Breast epithelium (tissue), 4 donors: Measurements from ENCODE around the gene SPATA2. TPM values are rescaled to one million over a fixed set of nuclear protein-coding genes. Genes with fewer than 3 reads are reported as not detected.
A peak's percentile ranks its signal among the peaks of the same experiment; 100 is the strongest.

Source experiments
- DNase-seq, 2 donors: peaks; one replicate each; pipeline ENCODE4 v3.0.0-alpha.2; 2019; ENCODE audit warnings: low spot score in 2 of 2
- H3K27ac ChIP-seq, 2 donors: fragments of 200-600 bp; sonication (generic) in 1 of 2; one replicate each; pipeline ENCODE4 v1.5.1; 2016 to 2019; ENCODE audit warnings: mild to moderate bottlenecking in 1 of 2
- H3K27me3 ChIP-seq, 2 donors: fragments of 200-600 bp; sonication (generic) in 1 of 2; one replicate each; pipeline versions ENCODE4 v1.5.1 to v1.6.0; 2017 to 2019; ENCODE audit warnings: control low read depth in 1 of 2, mild to moderate bottlenecking in 1 of 2
- H3K36me3 ChIP-seq: fragments of 200-600 bp; one replicate; pipeline ENCODE4 v1.5.1; 2019
- H3K4me1 ChIP-seq, 2 donors: fragments of 200-600 bp; sonication (generic); one replicate each; pipeline ENCODE4 v1.5.1; 2016 to 2019; ENCODE audit warnings: control low read depth in 1 of 2
- H3K4me3 ChIP-seq, 3 donors: fragments of 200-600 bp; sonication (generic); 1 replicate in 2 of 3; 2 replicates in 1 of 3; pipeline ENCODE4 v1.5.1; 2016 to 2019; ENCODE audit warnings: mild to moderate bottlenecking in 3 of 3, moderate library complexity in 2 of 3
- H3K9me3 ChIP-seq, 2 donors: fragments of 200-600 bp; sonication (generic) in 1 of 2; one replicate each; pipeline ENCODE4 v1.5.1; 2016 to 2019; ENCODE audit warnings: control low read depth in 1 of 2
- POLR2A ChIP-seq: fragments of 450-650 bp; IDR thresholded peaks from one replicate; pipeline ENCODE4 v1.6.1; 2016; ENCODE audit warnings: antibody characterized with exemption, mild to moderate bottlenecking, moderate library complexity
- POLR2AphosphoS5 ChIP-seq, 3 donors: sonication (generic); formaldehyde crosslinking; IDR thresholded peaks; one replicate each; pipeline ENCODE4 v1.6.1; 2017; ENCODE audit warnings: antibody characterized with exemption in 3 of 3
- intact Hi-C: fragments of 100-400 bp; cut with DNase I; formaldehyde crosslinking; loops from one replicate; pipeline ENCODE4 v1.15.1; 2023; ENCODE audit warnings: low total_unique reads
- total RNA-seq, 3 donors: library from RNA; depleted of rRNA; stranded (reverse); fragments of >200 nt; gene quantifications; one replicate each; pipeline ENCODE4 v1.1.0, GENCODE V29; 2016
- TF ChIP-seq, protein P1 (sequence below), 3 donors: fragments of 450-650 bp; IDR thresholded peaks; one replicate each; pipeline ENCODE4 v1.5.1; 2016 to 2017; ENCODE audit warnings: antibody characterized with exemption in 3 of 3, mild to moderate bottlenecking in 3 of 3, moderate library complexity in 3 of 3

Gene SPATA2
- total RNA-seq, 3 donors from 2014 or later = 1.8 to 4.6 (median 4.0) TPM

GRCh38 chr20:49906615-49907154 is 8.6 kb downstream of the SPATA2 start:
- Histone ChIP-seq H3K4me3 (no peak overlapping the region), H3K9me3 (no peaks in the 10 kb centered on the region), H3K27me3 (no peaks in the 10 kb centered on the region), H3K4me1 (no peaks in the 10 kb centered on the region), H3K27ac (no peak overlapping the region), H3K36me3 (no peaks in the 10 kb centered on the region)
- intact Hi-C loops = no loop called here
- DNase-seq = peak in 1 of 2 donors; percentile 20
- TF ChIP-seq POLR2AphosphoS5 (IDR thresholded peaks at IDR 0.05) = no peak
- no peak for TF ChIP-seq POLR2A
- TF ChIP-seq, protein P1, sequence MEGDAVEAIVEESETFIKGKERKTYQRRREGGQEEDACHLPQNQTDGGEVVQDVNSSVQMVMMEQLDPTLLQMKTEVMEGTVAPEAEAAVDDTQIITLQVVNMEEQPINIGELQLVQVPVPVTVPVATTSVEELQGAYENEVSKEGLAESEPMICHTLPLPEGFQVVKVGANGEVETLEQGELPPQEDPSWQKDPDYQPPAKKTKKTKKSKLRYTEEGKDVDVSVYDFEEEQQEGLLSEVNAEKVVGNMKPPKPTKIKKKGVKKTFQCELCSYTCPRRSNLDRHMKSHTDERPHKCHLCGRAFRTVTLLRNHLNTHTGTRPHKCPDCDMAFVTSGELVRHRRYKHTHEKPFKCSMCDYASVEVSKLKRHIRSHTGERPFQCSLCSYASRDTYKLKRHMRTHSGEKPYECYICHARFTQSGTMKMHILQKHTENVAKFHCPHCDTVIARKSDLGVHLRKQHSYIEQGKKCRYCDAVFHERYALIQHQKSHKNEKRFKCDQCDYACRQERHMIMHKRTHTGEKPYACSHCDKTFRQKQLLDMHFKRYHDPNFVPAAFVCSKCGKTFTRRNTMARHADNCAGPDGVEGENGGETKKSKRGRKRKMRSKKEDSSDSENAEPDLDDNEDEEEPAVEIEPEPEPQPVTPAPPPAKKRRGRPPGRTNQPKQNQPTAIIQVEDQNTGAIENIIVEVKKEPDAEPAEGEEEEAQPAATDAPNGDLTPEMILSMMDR (IDR thresholded peaks at IDR 0.05) = no peak

GRCh38 chr20:49906101-49906604 is 9.2 kb downstream of the SPATA2 start:
- H3K27ac ChIP-seq = no peak overlapping the region
- no peaks in the 10 kb centered on the region for H3K9me3 ChIP-seq
- intact Hi-C loops = no loop called here
- H3K27me3 ChIP-seq = no peaks in the 10 kb centered on the region
- no peak for DNase-seq
- H3K4me3 ChIP-seq = no peak overlapping the region
- H3K4me1 ChIP-seq = no peaks in the 10 kb centered on the region
- no peak for TF ChIP-seq POLR2AphosphoS5 (IDR thresholded peaks at IDR 0.05)
- TF ChIP-seq, protein P1 (IDR thresholded peaks at IDR 0.05) = no peak
- TF ChIP-seq POLR2A = no peak
- H3K36me3 ChIP-seq = no peaks in the 10 kb centered on the region

GRCh38 chr20:49905415-49906091 is 9.8 kb downstream of the SPATA2 start:
- Histone ChIP-seq H3K27ac (no peak overlapping the region), H3K36me3 (no peaks in the 10 kb centered on the region), H3K27me3 (no peaks in the 10 kb centered on the region), H3K4me3 (no peak overlapping the region), H3K9me3 (no peaks in the 10 kb centered on the region), H3K4me1 (no peaks in the 10 kb centered on the region)
- TF ChIP-seq POLR2AphosphoS5 (IDR thresholded peaks at IDR 0.05) (no peak), POLR2A (no peak)
- TF ChIP-seq, protein P1 (IDR thresholded peaks at IDR 0.05) = no peak
- peak in 1 of 2 donors; percentile 19 for DNase-seq
- intact Hi-C loops = no loop called here

DNA sequence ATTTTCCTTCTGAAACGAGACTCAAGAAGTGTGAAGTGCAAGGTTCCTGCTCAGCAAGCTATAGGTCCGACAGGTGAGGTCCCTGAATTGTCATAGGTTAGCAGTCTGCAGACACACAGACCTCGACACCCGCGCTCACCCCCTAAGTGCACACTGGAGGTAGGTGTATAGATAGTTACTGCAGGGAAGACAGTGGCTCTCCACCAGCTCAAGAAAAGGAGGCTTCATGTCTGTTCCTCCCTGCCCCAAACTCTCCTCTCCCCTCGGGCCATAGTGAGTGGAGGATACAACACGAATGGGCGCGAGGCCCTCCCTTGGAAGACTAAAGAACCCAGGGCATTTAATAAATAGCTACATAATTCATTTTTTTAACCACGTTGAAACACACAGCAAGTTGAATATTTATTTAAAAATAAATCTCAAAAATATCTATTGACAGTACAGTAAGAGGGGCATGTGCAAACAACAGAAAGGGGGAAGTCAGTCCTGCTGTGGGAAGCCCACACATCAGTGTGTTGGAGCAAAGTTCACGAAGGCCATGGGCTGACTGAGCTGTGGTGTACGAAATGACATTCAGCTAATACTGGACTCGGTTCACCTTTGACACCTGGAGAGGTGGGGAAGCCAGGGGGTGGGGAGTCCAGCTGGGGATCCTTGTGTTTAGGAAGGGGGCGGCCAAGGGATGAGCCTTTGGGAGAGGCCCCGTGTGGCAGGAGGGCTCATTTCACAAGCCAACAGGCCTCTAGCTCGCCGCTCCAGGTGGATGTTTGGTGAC is 10.7 kb downstream of the SPATA2 start:
- DNase-seq = peak in 1 of 2 donors; percentile 38
- H3K4me3 ChIP-seq = no peak overlapping the region
- intact Hi-C loops = no loop called here
- TF ChIP-seq POLR2AphosphoS5 (IDR thresholded peaks at IDR 0.05) = no peak
- no peak for TF ChIP-seq POLR2A
- TF ChIP-seq, protein P1 (IDR thresholded peaks at IDR 0.05) = no peak
- H3K9me3 ChIP-seq = no peaks in the 10 kb centered on the region
- H3K4me1 ChIP-seq = no peaks in the 10 kb centered on the region
- H3K27me3 ChIP-seq = no peaks in the 10 kb centered on the region
- H3K36me3 ChIP-seq = no peaks in the 10 kb centered on the region
- H3K27ac ChIP-seq = no peak overlapping the region

DNA sequence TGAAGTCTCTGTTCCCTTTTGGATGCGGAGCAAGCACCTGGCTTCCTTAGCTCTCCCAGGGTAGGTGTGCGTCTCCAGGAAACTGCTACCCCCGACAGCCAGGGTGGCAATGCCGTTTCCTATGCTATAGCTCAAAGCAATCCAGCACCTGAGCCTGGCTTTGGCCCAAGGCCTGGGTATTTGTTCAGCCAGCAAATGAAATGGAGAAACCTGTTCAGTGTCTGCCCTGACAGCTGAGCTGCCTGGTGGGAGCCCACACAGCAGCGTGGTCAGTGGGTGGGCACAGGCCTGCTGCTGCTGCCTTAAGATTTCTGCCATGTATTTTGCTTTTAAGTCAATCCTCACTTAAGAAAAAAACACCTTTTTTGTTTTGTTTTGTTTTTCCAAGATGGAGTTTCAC is 13.7 kb downstream of the SPATA2 start:
- peak overlapping the region in 1 of 2 donors; percentile 19 for H3K27ac ChIP-seq
- no peaks in the 10 kb centered on the region for H3K4me1 ChIP-seq
- no peaks in the 10 kb centered on the region for H3K36me3 ChIP-seq
- no peak for TF ChIP-seq POLR2A
- no peak for TF ChIP-seq POLR2AphosphoS5 (IDR thresholded peaks at IDR 0.05)
- TF ChIP-seq, protein P1 (IDR thresholded peaks at IDR 0.05) = no peak
- no peak overlapping the region for H3K4me3 ChIP-seq
- intact Hi-C loops = no loop called here
- DNase-seq = no peak
- H3K27me3 ChIP-seq = no peaks in the 10 kb centered on the region
- no peaks in the 10 kb centered on the region for H3K9me3 ChIP-seq
